ENCODE data around the gene DISC1.
A peak's percentile ranks its signal among the peaks of the same experiment; 100 is the strongest.

Gene DISC1

GRCh38 chr1:232059726-232060374 is 433.3 kb downstream of the DISC1 start:
- no peak for TF ChIP-seq CTCF (conservative IDR thresholded peaks at IDR 0.05; ENCODE audit: low read depth, low read length)
- no peak for DNase-seq (ENCODE audit: low read depth)
- no peak overlapping the region for H3K4me3 ChIP-seq (ENCODE audit: low read depth, low read length)

DNA sequence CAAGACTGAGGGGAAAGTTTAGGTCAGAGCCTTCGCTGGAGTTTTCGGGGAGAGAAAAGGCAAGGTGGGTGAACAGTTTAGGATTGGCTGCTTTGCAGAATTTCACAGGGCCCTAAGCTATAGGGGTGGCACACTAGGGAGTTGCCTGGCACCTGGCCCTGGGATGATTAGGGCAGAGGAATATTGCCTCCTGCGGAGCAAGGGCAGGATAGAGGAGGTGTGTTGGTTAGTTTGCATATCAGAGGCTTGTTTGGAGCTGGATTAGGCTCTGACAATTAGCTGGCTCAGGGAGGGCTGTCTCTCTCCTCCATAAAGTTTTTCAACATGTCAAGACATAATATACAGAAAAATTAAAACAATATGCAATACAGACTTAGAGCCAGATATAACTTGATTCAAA is 436.4 kb downstream of the DISC1 start:
- DNase-seq (ENCODE audit: low read depth), result no peak
- no peak for TF ChIP-seq CTCF (conservative IDR thresholded peaks at IDR 0.05; ENCODE audit: low read depth, low read length)
- H3K4me3 ChIP-seq (ENCODE audit: low read depth, low read length), result no peak overlapping the region

DNA sequence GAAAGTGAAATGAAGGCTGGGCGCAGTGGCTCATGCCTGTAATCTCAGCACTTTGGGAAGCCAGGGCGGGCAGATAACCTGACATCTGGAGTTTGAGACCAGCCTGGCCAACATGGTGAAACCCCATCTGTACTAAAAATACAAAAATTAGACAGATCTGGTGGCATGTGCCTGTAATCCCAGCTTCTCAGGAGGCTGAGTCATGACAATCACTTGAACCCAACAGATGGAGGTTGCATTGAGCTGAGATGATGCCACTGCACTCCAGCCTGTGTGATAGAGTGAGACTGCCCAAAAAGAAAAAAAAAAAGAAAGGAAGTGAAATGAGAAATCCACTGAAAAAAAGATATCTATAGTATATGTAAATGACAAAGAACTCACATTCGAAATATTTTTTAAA is 439.9 kb downstream of the DISC1 start:
- TF ChIP-seq CTCF (conservative IDR thresholded peaks at IDR 0.05; ENCODE audit: low read depth, low read length), result no peak
- DNase-seq (ENCODE audit: low read depth), result no peak

DNA sequence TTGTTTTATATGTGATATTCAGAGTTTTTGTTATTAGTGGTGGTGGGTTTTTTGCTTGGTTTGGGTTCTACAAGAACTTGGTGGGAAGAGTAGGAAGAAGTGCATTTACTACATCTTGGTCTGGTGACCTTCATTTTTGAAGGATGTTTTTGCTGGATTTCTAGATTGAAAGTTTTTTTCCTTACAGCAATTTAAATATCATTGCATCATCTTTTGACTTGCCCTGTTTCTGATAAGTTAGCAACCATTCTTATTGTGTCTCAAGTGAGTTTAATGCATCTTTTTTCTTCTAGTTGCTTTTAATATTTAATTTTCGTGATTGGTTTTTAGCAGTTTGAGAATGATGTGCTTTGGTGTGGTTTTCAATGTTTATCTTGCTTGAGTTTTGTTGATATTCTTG is 447.7 kb downstream of the DISC1 start:
- DNase-seq (ENCODE audit: low read depth), result peak; percentile 7
- TF ChIP-seq CTCF (conservative IDR thresholded peaks at IDR 0.05; ENCODE audit: low read depth, low read length), result no peak

More for the DNA sequence above, 439.9 kb downstream of the DISC1 start:
- no peak overlapping the region for H3K4me3 ChIP-seq (ENCODE audit: low read depth, low read length)

DNA sequence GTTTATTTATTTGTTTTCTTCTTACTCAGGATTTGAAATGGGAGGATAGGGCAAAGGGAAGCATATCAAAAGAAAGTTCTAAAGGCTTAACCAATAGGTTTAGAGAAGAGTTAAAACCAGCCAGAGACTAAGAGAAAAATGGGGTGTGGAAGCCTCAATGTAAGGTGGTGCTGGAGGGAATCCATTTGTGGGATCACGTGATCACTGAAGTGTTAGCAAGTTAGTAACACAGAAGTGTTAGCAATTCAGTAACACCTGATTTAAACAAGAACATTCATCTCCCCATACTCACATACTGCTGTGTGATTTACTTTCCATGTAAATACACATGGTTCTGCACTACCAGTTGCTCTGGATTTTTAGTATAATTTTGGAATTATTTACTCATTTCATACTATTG is 451.2 kb downstream of the DISC1 start:
- TF ChIP-seq CTCF (conservative IDR thresholded peaks at IDR 0.05; ENCODE audit: low read depth, low read length), result no peak
- no peak overlapping the region for H3K4me3 ChIP-seq (ENCODE audit: low read depth, low read length)
- DNase-seq (ENCODE audit: low read depth), result no peak

More for the DNA sequence above, 447.7 kb downstream of the DISC1 start:
- no peak overlapping the region for H3K4me3 ChIP-seq (ENCODE audit: low read depth, low read length)

GRCh38 chr1:232084584-232085223 is 458.1 kb downstream of the DISC1 start:
- no peak for TF ChIP-seq CTCF (conservative IDR thresholded peaks at IDR 0.05; ENCODE audit: low read depth, low read length)
- no peak overlapping the region for H3K4me3 ChIP-seq (ENCODE audit: low read depth, low read length)
- DNase-seq (ENCODE audit: low read depth), result peak; percentile 41

DNA sequence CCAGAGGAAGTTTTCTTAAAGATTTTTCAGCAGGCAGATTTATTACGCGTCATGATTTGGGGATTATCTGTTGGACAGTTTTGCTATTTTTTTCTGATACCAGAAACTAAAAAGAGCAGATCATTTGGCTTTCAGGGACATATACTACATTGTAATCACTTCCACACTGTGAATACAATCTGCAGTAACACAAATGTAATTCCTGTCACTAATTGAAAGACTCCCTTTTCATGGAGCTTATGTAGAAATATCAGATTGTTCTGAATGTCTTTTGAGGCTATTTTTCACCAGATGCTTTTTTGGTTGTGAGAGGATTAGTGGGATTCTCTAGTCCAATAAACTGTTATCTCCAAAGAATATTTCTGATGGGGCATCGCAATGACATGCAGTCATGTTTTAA is 464.2 kb downstream of the DISC1 start:
- no peak for TF ChIP-seq CTCF (conservative IDR thresholded peaks at IDR 0.05; ENCODE audit: low read depth, low read length)
- no peak overlapping the region for H3K4me3 ChIP-seq (ENCODE audit: low read depth, low read length)
- no peak for DNase-seq (ENCODE audit: low read depth)
